Measurements from ENCODE around the gene CRYBB3.

DNA sequence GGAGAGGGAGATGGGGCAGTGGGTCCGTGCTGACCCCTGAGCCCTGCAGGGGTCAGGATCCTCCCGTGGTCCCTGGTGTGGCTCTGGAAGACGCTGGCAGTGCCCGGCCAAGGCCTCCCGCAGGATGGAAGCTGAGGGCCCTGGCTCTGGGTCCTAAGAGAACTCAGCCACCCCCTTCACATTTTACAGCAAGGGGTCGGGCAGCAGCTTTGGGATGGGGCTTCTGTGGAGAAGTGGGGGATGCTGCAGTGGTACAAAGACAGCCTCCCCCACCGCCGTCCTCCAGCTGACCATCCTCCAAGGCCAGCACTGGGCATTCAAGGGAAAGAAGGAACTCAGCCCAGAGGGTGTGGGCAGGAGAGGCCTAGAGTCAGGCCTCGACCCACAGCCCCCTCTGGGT, 21.8 kb upstream of the CRYBB3 start:
- TF ChIP-seq, protein P1, sequence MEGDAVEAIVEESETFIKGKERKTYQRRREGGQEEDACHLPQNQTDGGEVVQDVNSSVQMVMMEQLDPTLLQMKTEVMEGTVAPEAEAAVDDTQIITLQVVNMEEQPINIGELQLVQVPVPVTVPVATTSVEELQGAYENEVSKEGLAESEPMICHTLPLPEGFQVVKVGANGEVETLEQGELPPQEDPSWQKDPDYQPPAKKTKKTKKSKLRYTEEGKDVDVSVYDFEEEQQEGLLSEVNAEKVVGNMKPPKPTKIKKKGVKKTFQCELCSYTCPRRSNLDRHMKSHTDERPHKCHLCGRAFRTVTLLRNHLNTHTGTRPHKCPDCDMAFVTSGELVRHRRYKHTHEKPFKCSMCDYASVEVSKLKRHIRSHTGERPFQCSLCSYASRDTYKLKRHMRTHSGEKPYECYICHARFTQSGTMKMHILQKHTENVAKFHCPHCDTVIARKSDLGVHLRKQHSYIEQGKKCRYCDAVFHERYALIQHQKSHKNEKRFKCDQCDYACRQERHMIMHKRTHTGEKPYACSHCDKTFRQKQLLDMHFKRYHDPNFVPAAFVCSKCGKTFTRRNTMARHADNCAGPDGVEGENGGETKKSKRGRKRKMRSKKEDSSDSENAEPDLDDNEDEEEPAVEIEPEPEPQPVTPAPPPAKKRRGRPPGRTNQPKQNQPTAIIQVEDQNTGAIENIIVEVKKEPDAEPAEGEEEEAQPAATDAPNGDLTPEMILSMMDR (IDR thresholded peaks at IDR 0.05): no peak
- no peak for TF ChIP-seq POLR2A (IDR thresholded peaks at IDR 0.05)

Data from thyroid gland (tissue), 4 donors.